HG03097 (cell line): ENCODE measurements around the gene SH2D7.

Source experiments
- ATAC-seq: cut with Tn5 transposase; IDR thresholded peaks from one replicate; pipeline ENCODE4 v1.9.1; 2021; ENCODE audit not compliant: unreplicated experiment, low FRiP score

The SH2D7 gene

GRCh38 chr15:78102211-78102610, 9.8 kb downstream of the SH2D7 start:
- ATAC-seq = no peak

DNA sequence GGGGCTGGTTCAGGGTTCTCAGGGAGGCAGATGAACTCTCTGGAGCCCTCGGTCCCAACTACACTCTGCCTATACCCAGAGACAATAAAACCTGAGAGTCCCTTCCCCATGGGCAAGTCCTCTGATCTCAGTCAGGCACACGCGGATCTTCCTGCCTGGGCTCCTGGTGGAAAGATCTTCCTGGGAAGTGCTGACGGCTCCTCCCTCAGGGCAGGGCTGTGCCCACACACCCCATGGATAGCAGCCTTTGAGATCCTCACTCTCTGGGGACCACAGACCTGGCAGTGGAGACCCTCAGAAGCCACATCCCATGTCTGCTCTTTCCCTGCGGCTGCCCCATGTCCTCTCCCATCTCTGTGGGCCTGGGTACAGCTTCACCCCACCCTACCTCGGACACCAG, 10.4 kb downstream of the SH2D7 start:
- ATAC-seq = no peak

DNA sequence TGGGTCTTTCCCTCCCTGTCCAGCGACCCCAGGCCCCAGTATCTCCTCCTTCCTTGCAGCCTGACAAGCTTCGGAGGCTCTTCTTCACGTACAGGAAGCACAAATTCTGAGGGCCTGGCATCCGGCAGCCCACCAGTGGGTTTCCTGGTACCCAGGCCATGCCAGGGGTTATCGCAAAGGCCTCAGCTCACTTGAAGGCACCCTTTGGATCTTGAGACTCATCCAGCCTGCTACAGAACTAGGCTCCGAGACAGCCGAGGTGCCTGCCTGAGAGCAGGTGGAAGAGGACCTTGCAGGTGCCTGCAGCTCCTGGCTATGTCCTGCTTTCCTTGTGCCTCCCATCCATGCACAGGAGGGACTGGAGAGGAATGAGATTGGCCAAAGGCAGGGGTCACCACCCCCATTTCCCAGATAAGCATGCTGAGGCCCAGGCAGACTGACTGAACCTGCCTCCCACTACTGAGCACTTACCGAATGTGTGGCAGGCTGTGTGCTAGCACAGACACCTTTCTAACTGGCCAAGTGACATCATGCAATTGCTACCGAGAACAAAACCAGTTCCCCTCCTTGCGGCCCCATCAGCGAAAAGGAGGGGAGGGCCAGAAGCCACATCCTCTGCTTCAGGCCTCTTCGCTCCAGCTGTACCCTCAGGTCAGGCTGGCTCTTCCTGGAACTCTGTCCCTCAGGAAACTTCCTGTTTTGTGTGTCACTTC, 11.2 kb downstream of the SH2D7 start:
- no peak for ATAC-seq

- no peak for ATAC-seq
Measured at GRCh38 chr15:78104119-78104479, 11.7 kb downstream of the SH2D7 start.

DNA sequence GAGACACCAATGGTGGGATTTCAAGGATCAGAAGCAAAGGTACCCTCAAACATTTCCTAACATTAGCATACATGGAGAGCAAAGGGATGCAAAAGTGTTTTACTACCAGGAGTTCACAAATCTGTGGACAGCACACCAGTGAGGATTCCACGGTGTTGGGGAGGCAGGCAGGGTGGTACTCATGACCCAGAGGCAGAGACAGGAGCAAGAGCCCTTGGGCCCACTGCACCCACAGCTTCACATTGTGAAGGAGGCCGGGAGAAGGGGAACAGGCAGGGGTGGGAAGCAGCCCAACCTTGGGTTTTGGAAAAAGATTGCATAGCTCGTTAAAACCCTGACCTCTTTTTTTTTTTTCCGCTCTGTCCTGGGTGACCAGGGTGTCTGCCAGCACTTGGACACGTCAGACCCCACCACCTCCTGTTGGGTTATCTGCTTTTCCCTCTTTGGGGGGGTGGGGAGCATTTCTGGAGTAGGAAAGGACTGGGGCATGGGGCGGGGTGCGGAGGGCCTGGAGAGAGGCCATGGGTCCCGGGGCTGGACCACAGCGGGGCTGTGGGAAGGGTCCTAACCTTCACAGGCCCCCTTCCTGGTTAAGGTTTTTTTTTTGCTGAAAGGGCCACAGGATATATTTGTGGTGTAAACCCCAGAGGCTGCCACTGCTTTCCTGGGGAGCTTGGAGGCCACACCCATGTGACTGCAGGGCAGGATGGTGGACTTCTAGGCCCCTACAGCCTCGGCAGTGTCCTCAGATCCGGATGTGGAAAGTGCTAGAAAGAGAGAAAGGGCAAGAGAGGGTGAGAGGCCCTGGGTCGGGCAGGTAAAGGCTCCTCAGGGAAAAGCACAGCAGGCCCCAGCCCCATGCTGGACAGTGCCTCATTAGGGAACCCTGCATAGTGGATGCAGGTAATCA, 12.5 kb downstream of the SH2D7 start:
- ATAC-seq = no peak

GRCh38 chr15:78105476-78106241, 13.3 kb downstream of the SH2D7 start:
- ATAC-seq = no peak

DNA sequence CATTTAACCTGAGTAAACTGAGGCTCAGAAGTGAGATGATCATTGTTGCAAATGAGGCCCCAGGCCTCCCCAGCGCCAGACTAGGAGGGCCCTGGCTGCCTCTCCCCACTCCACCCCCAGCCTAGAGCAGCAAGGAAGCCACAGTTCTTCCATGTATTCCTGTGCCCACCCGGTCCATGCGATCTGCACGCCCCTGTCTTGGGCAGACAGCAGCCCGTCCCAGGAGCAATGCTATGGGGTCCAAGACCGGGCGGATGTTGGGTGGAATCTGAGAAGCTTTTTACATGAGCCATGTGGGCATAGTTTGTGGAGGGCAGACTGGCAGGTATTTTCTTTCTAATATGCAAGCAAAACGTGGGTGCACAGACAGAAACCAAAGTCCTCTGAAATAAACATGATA, 15.1 kb downstream of the SH2D7 start:
- ATAC-seq = no peak

DNA sequence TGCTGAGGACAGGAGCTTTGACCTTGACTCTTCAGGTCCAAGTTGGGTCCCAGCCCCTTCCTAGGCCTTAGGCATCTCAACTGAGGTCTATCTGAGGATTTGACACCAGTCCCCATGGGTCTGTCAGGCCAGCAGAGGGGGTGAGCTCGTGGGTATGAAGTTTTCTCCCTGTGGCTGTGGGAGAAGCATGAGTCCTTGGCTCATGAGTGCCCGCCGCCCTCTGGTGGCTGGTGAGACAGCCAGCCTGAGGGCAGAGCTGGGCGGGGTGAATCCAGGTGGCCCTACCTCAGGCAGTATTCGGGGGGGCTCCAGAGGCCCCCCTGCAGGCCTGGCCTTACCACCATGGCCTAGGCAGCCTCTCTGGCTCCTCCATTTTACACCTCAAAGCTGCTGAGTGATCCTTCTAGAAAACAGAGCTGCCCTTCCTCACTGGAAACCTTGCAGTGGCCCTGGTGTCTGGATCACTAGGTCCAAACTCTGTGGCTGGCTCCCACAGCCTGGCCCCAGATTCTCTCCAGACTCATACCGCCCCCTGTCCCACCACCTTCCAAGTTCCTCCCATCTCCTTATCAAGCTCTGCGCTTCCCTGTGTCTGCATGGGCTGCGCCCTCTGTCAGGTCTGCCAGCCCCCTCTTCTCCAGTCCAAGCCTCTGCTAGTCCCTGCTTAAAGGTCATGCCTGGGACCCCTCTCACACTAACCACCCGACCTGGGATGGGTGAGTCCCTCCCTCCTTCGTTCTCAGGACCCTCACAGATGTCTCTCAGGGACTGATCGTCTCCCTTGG, 16.1 kb downstream of the SH2D7 start:
- no peak for ATAC-seq

DNA sequence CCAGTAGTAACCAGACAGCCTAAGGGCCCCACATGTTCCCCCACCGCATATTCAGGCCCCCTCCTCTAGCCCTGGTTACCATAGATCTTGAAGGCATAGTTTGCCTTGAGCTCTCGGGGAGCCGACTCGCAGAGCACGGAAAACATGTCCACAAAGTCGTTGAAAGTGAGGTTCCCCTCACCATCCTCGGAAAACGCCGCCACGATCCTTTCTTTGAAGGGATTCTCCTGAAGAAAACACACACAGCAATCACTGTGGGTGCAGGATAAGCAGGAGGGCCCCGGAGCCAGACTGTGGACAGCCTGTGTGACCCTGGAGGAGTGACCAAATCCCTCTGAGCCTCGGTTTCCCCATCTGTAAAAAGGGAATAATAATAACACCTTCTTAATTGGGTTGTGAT, 16.8 kb downstream of the SH2D7 start:
- no peak for ATAC-seq

DNA sequence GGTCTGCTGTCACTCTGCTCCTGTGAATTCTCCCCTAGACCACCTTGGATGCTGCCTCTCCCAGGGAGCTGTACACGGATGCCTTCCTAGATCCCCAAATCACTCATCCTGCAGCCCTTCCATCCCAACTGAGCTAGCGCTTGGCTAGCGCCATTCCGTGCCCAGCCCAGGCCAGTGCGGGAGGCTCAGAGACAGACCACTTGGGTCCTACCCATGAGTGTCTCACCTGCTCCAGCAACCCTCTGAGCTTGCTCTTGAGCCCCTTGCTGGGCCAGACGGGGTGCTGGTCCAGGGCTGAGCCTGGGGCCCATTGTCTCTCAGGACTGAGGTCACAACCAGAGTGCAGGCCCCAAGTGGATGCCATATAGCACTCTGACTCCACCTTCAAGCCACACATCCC, 17.7 kb downstream of the SH2D7 start:
- ATAC-seq = no peak

GRCh38 chr15:78110916-78111475, 18.6 kb downstream of the SH2D7 start:
- ATAC-seq = no peak

GRCh38 chr15:78111788-78112187, 19.4 kb downstream of the SH2D7 start:
- ATAC-seq = no peak

GRCh38 chr15:78112551-78112950, 20.2 kb downstream of the SH2D7 start:
- ATAC-seq = no peak

- no peak for ATAC-seq
Measured at GRCh38 chr15:78120523-78120922, 28.2 kb downstream of the SH2D7 start.

DNA sequence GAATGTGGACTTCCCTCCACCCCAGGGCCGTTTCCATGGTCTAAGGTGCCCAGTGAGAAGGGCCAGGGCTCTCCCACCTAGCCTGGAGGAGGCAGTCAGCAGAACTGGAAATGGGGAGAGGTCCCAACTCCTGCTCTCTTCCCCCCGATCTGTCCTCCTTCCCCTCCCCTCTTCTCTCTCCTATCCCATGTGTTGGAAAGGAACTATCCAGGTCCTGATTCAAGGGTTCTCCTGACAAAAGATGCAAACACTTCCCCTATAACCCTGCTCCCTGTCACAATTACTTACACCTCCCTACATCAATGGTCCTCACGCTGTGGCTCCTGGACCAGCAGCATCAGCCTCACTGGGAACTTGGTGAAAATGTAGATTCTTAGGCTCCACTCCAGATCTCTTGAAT, 32.9 kb downstream of the SH2D7 start:
- no peak for ATAC-seq

DNA sequence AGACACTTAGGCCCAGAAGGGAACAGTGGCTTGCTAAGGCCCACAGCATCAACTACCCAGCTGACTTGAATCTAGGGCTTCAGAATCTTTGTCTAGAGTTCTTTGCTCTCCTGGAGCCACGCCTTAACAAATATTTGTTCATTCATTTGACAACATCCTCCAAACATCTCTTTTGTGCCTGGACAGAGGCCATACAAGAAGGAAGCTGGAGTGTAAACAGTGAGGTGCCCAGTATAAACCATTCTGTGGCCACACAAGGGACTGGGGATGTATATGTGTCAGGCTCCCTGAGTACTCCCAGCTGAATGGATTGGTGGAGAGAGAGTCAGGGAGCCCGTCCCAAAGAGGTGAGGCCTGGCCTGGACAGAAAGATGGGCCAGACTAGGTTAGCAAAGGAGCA, 35.5 kb downstream of the SH2D7 start:
- no peak for ATAC-seq

DNA sequence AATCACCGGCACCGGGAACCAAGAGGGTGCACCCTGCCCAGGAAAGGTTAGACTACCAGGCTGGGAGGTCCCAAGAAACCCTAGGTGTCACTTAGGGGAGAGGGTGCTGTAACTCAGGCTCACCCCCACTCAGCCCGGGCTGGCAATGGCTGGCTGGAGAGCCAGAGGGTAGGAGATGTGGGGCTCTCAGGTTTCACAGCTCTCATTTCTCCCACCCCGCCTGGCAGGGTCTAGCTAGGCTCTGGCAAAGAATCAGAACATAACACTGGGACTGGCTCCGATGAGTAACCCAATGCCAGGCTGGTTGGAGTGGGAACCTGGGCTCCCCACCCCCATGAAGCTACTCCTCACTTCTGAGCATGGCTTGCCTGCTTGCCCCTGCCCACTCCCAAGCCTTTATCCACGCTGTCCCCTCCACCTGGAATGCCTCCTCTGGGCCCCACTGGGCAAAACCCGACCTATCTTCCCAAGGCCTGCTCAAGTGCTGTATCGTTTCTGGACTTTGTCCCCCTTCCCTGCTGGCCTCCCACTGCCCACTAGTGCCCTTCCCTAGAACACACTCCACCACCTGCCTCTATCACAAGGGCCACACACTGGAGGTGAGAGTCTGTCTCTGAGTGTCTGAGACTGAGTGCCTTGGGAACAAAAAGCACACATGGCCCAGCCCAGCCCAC, 36.9 kb downstream of the SH2D7 start:
- ATAC-seq = no peak

DNA sequence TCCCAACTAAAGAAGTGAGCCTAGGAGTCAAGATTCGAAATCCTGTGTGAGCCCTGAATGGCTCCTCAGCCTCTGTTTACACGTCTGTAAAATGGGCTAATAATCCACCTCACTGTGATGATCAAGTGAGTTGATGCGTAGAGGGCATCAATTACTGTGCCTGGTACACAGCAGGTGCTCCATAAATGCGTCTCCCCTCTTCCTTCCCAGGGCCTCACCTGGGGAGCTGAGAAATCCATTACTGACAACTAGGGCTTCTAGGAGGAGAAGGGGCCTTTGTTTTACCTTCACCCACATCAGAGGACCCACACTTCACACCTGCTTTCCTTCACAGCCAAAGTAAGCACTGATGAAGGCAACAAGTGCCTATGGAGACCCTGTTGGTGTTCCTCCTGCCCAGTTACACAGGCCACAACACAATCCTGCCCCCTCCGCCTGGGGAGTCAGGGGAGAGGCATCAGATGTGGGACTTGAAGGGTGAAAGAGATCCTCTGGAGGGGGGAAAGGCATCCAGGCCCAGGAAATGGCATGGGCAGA, 37.5 kb downstream of the SH2D7 start:
- ATAC-seq = no peak
